Fibroblast of lung (primary cell): ENCODE results near the gene TRAF5.

ENCODE experiments used
- EZH2 ChIP-seq: IDR thresholded peaks from 2 replicates; pipeline ENCODE4 v1.5.1; 2012; ENCODE audit warnings: low read length, control low read depth, mild to moderate bottlenecking; ENCODE audit errors: missing control alignments
- TF ChIP-seq, protein P1 (sequence below), 2 donors: IDR thresholded peaks in 1 of 2; conservative IDR thresholded peaks in 1 of 2; 1 replicate in 1 of 2; 2 replicates in 1 of 2; pipeline ENCODE4 v1.5.1; 2011 to 2012; ENCODE audit warnings: low read length in 2 of 2, control low read depth in 1 of 2, inconsistent platforms in 1 of 2, low read depth in 1 of 2, mild to moderate bottlenecking in 1 of 2

DNA sequence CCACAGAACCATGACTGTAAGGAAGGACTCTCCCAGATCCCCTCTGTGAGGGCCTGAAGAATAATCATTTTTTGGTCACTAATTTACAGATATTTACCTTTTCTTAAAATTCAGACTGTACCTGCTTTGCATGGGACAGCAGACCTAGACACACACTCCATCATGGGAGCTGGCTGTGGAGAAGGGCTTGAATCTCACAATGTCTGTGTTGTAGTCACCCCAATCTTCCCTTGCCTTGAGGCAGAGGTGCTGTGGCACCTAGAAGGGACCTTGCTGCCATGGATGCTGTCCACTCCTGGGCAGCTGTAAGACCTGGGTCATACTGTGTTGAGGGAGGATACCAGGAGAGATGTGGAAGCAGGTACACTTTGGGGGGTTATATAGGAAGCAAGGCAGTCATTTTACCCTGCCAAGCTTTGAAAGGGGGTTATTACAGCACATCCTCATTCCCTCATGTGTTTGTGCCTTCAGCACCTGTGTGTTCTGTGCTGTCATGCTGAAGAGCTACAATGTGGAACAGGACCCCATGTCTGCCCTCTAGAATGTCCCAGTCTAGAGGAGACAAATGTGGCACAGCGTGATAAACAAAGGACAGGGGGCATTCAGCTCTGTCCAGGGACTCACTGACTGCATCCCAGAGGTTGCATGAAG is 27.1 kb downstream of the TRAF5 start:
- TF ChIP-seq, protein P1, sequence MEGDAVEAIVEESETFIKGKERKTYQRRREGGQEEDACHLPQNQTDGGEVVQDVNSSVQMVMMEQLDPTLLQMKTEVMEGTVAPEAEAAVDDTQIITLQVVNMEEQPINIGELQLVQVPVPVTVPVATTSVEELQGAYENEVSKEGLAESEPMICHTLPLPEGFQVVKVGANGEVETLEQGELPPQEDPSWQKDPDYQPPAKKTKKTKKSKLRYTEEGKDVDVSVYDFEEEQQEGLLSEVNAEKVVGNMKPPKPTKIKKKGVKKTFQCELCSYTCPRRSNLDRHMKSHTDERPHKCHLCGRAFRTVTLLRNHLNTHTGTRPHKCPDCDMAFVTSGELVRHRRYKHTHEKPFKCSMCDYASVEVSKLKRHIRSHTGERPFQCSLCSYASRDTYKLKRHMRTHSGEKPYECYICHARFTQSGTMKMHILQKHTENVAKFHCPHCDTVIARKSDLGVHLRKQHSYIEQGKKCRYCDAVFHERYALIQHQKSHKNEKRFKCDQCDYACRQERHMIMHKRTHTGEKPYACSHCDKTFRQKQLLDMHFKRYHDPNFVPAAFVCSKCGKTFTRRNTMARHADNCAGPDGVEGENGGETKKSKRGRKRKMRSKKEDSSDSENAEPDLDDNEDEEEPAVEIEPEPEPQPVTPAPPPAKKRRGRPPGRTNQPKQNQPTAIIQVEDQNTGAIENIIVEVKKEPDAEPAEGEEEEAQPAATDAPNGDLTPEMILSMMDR (conservative IDR thresholded peaks at IDR 0.05 in 1 of 2, IDR thresholded peaks at IDR 0.05 in 1 of 2; ENCODE audit: low read depth in 1 of 2, low read length in 2 of 2) = no peak
- no peak for TF ChIP-seq EZH2
